K562 (cell line): ENCODE results near the gene ZEB2. TPM values are rescaled to one million over a fixed set of nuclear protein-coding genes. Genes with fewer than 3 reads are reported as not detected.
A peak's percentile ranks its signal among the peaks of the same experiment; 100 is the strongest.

Source experiments
- CCNT2 ChIP-seq: IDR thresholded peaks from 2 replicates; pipeline ENCODE4 v1.6.1; 2011; ENCODE audit warnings: borderline replicate concordance, low read depth, mild to moderate bottlenecking, moderate library complexity, mixed read lengths, low read length; ENCODE audit not compliant: insufficient read length; ENCODE audit errors: extremely low read depth
- DMBX1 ChIP-seq: fragments of 250-450 bp; sonication (Bioruptor Pico); IDR thresholded peaks from 2 replicates; pipeline ENCODE4 v1.8.0; 2022; ENCODE audit warnings: inconsistent platforms, mild to moderate bottlenecking, moderate library complexity, borderline replicate concordance
- DPF2 ChIP-seq: fragments of 450-650 bp; IDR thresholded peaks from 2 replicates; pipeline ENCODE4 v1.6.1; 2016
- KLF6 ChIP-seq: fragments of 250-450 bp; sonication (Bioruptor Pico); IDR thresholded peaks from 2 replicates; pipeline ENCODE4 v1.4.0; 2020; ENCODE audit warnings: mild to moderate bottlenecking, moderate library complexity, borderline replicate concordance
- MLX ChIP-seq, 2 experiments: fragments of 450-650 bp in 1 of 2; sonication (generic) in 1 of 2; formaldehyde crosslinking; conservative IDR thresholded peaks; 2 replicates each; pipeline versions ENCODE4 v1.4.0 to v1.8.1; 2020 to 2022; ENCODE audit warnings: mild to moderate bottlenecking in 1 of 2, missing genetic modification reagents in 1 of 2
- POLR2AphosphoS2 ChIP-seq: IDR thresholded peaks from 2 replicates; pipeline ENCODE4 v1.6.1; 2012; ENCODE audit warnings: low read length, improper control_type of control experiment
- REST ChIP-seq, 2 experiments: fragments of 450-650 bp; formaldehyde crosslinking in 1 of 2; IDR thresholded peaks; 2 replicates each; pipeline versions ENCODE4 v1.4.0 to v1.6.1; 2014 to 2020; ENCODE audit warnings: mild to moderate bottlenecking in 2 of 2, borderline replicate concordance in 1 of 2, low read depth in 1 of 2
- STAT5A ChIP-seq: IDR thresholded peaks from 2 replicates; pipeline ENCODE4 v1.6.1; 2012; ENCODE audit warnings: low read length, inconsistent platforms, borderline replicate concordance
- TBL1XR1 ChIP-seq, 2 experiments: IDR thresholded peaks; 2 replicates each; pipeline ENCODE4 v1.6.1; 2012; ENCODE audit warnings: improper control_type of control experiment in 2 of 2, low read length in 2 of 2, mild to moderate bottlenecking in 1 of 2
- TRIM24 ChIP-seq, 2 experiments: fragments of 450-650 bp; IDR thresholded peaks; 2 replicates each; pipeline ENCODE4 v1.6.1; 2016
- ZNF133 ChIP-seq: fragments of 250-450 bp; sonication (Bioruptor Pico); IDR thresholded peaks from 2 replicates; pipeline ENCODE4 v1.4.0; 2020; ENCODE audit warnings: mild to moderate bottlenecking
- ZNF79 ChIP-seq: fragments of 250-450 bp; sonication (Bioruptor Pico); IDR thresholded peaks from 2 replicates; pipeline ENCODE4 v1.4.0; 2020; ENCODE audit warnings: low read depth, mild to moderate bottlenecking, moderate library complexity
- polyA plus RNA-seq, 8 experiments: library from polyadenylated mRNA; depleted of rRNA in 4 of 8; stranded (reverse) in 5 of 8; unstranded in 3 of 8; fragments of >200 nt; fragmentation: Nextera tagmentation in 2 of 8; fragmentation: Illumina TruSeq in 1 of 8; extraction: Ambion mirVana in 2 of 8; extraction: Trizol in 1 of 8; gene quantifications; 2 replicates each; pipeline versions ENCODE4 v1.2.1 to v1.2.3, GENCODE V29; 2011 to 2014; ENCODE audit warnings: inconsistent platforms in 1 of 8, missing spikeins in 1 of 8
- total RNA-seq, 7 experiments: library from RNA; depleted of rRNA in 6 of 7; stranded (reverse); fragments of >200 nt in 6 of 7; fragmentation: Illumina TruSeq in 2 of 7; extraction: Trizol in 2 of 7; gene quantifications; 2 replicates each; pipeline versions ENCODE4 v1.2.1 to v1.2.3, GENCODE V29; 2011 to 2021; ENCODE audit warnings: low replicate concordance in 1 of 7
- TF ChIP-seq, protein P1 (sequence below): fragments of 450-650 bp; formaldehyde crosslinking; IDR thresholded peaks from 2 replicates; pipeline ENCODE4 v1.4.0; 2020; ENCODE audit warnings: mild to moderate bottlenecking, moderate library complexity
- TF ChIP-seq, protein P2 (sequence below): sonication (generic); formaldehyde crosslinking; IDR thresholded peaks from 2 replicates; pipeline ENCODE4 v1.8.1; 2023; ENCODE audit warnings: mild to moderate bottlenecking, missing genetic modification reagents

Gene ZEB2
- total and polyA plus RNA-seq, 9 of the 15 experiments (the other 6 are each of a cell fraction or from before 2014, with no cell fraction given) = 15.1 to 113 (median 72.3) TPM

GRCh38 chr2:144505245-144505831 lies 14.6 kb downstream of the ZEB2 start (continued):
- peak; percentile 18 for TF ChIP-seq CCNT2
- no peak for TF ChIP-seq STAT5A
- 0 out of 2 replicates have a peak, but pooled peaks have one; percentile 52 for TF ChIP-seq KLF6 (CRISPR knock-in tag)
- no peak for TF ChIP-seq ZNF133 (CRISPR knock-in tag)
- TF ChIP-seq, protein P1, sequence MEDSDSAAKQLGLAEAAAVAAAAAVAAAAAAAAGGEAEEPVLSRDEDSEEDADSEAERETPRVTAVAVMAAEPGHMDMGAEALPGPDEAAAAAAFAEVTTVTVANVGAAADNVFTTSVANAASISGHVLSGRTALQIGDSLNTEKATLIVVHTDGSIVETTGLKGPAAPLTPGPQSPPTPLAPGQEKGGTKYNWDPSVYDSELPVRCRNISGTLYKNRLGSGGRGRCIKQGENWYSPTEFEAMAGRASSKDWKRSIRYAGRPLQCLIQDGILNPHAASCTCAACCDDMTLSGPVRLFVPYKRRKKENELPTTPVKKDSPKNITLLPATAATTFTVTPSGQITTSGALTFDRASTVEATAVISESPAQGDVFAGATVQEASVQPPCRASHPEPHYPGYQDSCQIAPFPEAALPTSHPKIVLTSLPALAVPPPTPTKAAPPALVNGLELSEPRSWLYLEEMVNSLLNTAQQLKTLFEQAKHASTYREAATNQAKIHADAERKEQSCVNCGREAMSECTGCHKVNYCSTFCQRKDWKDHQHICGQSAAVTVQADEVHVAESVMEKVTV (CRISPR knock-in tag) = 0 out of 2 replicates have a peak, but pooled peaks have one; percentile 15
- no peak for TF ChIP-seq MLX (CRISPR knock-in tag; conservative IDR thresholded peaks at IDR 0.05)
- TF ChIP-seq ZNF79 (CRISPR knock-in tag) = no peak
- peak; percentile 98 for TF ChIP-seq REST (IDR thresholded peaks at IDR 0.05; ENCODE audit: borderline replicate concordance)
- no peak for TF ChIP-seq REST (CRISPR knock-in tag; IDR thresholded peaks at IDR 0.05; ENCODE audit: low read depth)
- 0 out of 2 replicates have a peak, but pooled peaks have one; percentile 35 for TF ChIP-seq DMBX1 (CRISPR knock-in tag)
- TF ChIP-seq TBL1XR1 (IDR thresholded peaks at IDR 0.05; ENCODE audit: low read length in 2 of 2) = 0 out of 4 replicates have a peak, but pooled peaks of 1 of the 2 experiments have one; percentile 33
- no peak; the same call in 1 of the 2 replicates for TF ChIP-seq POLR2AphosphoS2
- TF ChIP-seq, protein P2, sequence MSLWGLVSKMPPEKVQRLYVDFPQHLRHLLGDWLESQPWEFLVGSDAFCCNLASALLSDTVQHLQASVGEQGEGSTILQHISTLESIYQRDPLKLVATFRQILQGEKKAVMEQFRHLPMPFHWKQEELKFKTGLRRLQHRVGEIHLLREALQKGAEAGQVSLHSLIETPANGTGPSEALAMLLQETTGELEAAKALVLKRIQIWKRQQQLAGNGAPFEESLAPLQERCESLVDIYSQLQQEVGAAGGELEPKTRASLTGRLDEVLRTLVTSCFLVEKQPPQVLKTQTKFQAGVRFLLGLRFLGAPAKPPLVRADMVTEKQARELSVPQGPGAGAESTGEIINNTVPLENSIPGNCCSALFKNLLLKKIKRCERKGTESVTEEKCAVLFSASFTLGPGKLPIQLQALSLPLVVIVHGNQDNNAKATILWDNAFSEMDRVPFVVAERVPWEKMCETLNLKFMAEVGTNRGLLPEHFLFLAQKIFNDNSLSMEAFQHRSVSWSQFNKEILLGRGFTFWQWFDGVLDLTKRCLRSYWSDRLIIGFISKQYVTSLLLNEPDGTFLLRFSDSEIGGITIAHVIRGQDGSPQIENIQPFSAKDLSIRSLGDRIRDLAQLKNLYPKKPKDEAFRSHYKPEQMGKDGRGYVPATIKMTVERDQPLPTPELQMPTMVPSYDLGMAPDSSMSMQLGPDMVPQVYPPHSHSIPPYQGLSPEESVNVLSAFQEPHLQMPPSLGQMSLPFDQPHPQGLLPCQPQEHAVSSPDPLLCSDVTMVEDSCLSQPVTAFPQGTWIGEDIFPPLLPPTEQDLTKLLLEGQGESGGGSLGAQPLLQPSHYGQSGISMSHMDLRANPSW (CRISPR knock-in tag) = no peak
- TF ChIP-seq DPF2 = peak; percentile 65
- peak in 1 of 2 experiments; percentile 40; a peak in 2 of 4 replicates for TF ChIP-seq TRIM24 (IDR thresholded peaks at IDR 0.05)
